Mesendoderm (in vitro differentiated cells): ENCODE data around the gene FMNL2.

Experiments used
- DNase-seq: peaks from one replicate; pipeline ENCODE4 v3.0.0; 2013
- H2AK5ac ChIP-seq: 2 replicates; pipeline ENCODE4 v1.6.1; 2013; ENCODE audit warnings: low read length, inconsistent platforms
- H2BK120ac ChIP-seq: 2 replicates; pipeline ENCODE4 v1.6.1; 2013; ENCODE audit warnings: low read depth, mild to moderate bottlenecking, low read length, moderate library complexity, mixed read lengths
- H2BK15ac ChIP-seq: replicated peaks from 2 replicates; pipeline ENCODE4 v1.6.1; 2013; ENCODE audit warnings: low read depth, mild to moderate bottlenecking, moderate library complexity
- H2BK5ac ChIP-seq: 2 replicates; pipeline ENCODE4 v1.6.1; 2013; ENCODE audit warnings: low read length, inconsistent platforms
- H3K18ac ChIP-seq: 2 replicates; pipeline ENCODE4 v1.6.1; 2013; ENCODE audit warnings: mild to moderate bottlenecking, low read length, mixed read lengths
- H3K23ac ChIP-seq: one replicate; pipeline ENCODE4 v1.6.1; 2013; ENCODE audit warnings: low read length
- H3K27ac ChIP-seq: 2 replicates; pipeline ENCODE4 v1.5.1; 2013; ENCODE audit warnings: low read depth, mild to moderate bottlenecking, inconsistent platforms, low read length, moderate library complexity
- H3K27me3 ChIP-seq: 2 replicates; pipeline ENCODE4 v1.6.1; 2013; ENCODE audit warnings: low read length, control low read depth, mild to moderate bottlenecking, inconsistent platforms; ENCODE audit not compliant: insufficient read depth, poor library complexity
- H3K36me3 ChIP-seq: 2 replicates; pipeline ENCODE4 v1.6.1; 2013; ENCODE audit warnings: low read length, inconsistent platforms; ENCODE audit not compliant: control insufficient read depth, insufficient read depth
- H3K4ac ChIP-seq: one replicate; pipeline ENCODE4 v1.6.1; 2013; ENCODE audit warnings: low read depth, mild to moderate bottlenecking, low read length, moderate library complexity
- H3K4me1 ChIP-seq: 2 replicates; pipeline ENCODE4 v1.6.1; 2013; ENCODE audit warnings: low read depth, low read length, inconsistent platforms; ENCODE audit not compliant: control insufficient read depth
- H3K4me2 ChIP-seq: 2 replicates; pipeline ENCODE4 v1.6.1; 2013; ENCODE audit warnings: low read length
- H3K4me3 ChIP-seq: 2 replicates; pipeline ENCODE4 v1.5.1; 2013; ENCODE audit warnings: mild to moderate bottlenecking, low read length
- H3K56ac ChIP-seq: one replicate; pipeline ENCODE4 v1.6.1; 2013; ENCODE audit warnings: low read length
- H3K79me1 ChIP-seq: 2 replicates; pipeline ENCODE4 v1.6.1; 2013; ENCODE audit warnings: low read length, inconsistent platforms
- H3K79me2 ChIP-seq: 2 replicates; pipeline ENCODE4 v1.6.1; 2013; ENCODE audit warnings: mild to moderate bottlenecking, low read length; ENCODE audit not compliant: control insufficient read depth, insufficient read depth
- H3K9ac ChIP-seq: 2 replicates; pipeline ENCODE4 v1.6.1; 2013; ENCODE audit warnings: low read length, inconsistent platforms
- H4K5ac ChIP-seq: one replicate; pipeline ENCODE4 v1.6.1; 2013; ENCODE audit warnings: low read length
- H4K8ac ChIP-seq: one replicate; pipeline ENCODE4 v1.6.1; 2013; ENCODE audit warnings: low read depth, mild to moderate bottlenecking, control low read depth, low read length, moderate library complexity
- WGBS: extraction: QIAGEN DNeasy Blood & Tissue Kit; methylation state at CpG from one replicate; pipeline ENCODE4 v1.1.7; 2013; ENCODE audit warnings: low lambda C conversion rate, missing lambda C conversion rate; ENCODE audit not compliant: insufficient coverage; ENCODE audit errors: extremely low coverage; 5-methylcytosine and 5-hydroxymethylcytosine counted together

The FMNL2 gene

GRCh38 chr2:152359573-152360363 is 24.8 kb downstream of the FMNL2 start:
- no peak overlapping the region for H2BK120ac ChIP-seq

DNA sequence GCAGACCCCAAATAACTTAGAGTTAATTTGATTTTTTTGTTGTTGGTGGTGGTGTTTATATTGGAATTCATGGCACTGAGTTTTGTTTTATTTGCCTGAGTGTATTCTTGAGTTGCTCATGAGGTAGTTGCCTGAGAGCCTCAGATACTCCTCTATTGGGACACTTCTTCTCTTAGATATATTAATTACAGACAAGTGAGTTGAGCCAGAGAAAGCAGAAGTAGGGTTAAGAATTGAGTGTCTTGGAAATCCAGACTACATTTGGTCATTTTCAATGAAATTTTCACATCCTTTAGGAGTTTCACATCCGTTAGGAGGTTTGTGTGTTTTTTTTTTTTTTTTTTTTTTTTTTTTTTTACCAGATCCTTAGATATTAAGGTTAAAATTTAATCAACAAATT is 29.0 kb downstream of the FMNL2 start:
- no peak for DNase-seq
- Histone ChIP-seq H3K4me1 (peaks cover 4% of the 10 kb centered on the region), H2BK15ac (no peak overlapping the region), H3K56ac (no peak overlapping the region), H2BK120ac (no peak overlapping the region), H3K79me1 (peaks cover 11% of the 10 kb centered on the region), H3K9ac (no peak overlapping the region), H3K27ac (no peak overlapping the region), H2BK5ac (no peak overlapping the region), H3K36me3 (no peaks in the 10 kb centered on the region), H3K18ac (no peak overlapping the region), H3K27me3 (no peaks in the 10 kb centered on the region), H2AK5ac (no peak overlapping the region), H4K5ac (no peak overlapping the region), H3K79me2 (peaks cover 17% of the 10 kb centered on the region), H3K4ac (no peak overlapping the region), H3K4me3 (no peak overlapping the region), H3K23ac (no peak overlapping the region), H3K4me2 (no peak overlapping the region), H4K8ac (no peak overlapping the region)
- WGBS = no CpG with 5 or more reads among the region's 1 CpG

More at GRCh38 chr2:152359573-152360363, 24.8 kb downstream of the FMNL2 start:
- no peak overlapping the region for H2BK15ac ChIP-seq
- H3K18ac ChIP-seq = no peak overlapping the region
- no peaks in the 10 kb centered on the region for H3K4me1 ChIP-seq
- H3K4ac ChIP-seq = no peak overlapping the region
- no peak for DNase-seq
- no peaks in the 10 kb centered on the region for H3K36me3 ChIP-seq
- no peak overlapping the region for H2BK5ac ChIP-seq
- H3K56ac ChIP-seq = no peak overlapping the region
- no peak overlapping the region for H3K4me2 ChIP-seq
- no peak overlapping the region for H3K9ac ChIP-seq
- no peak overlapping the region for H4K8ac ChIP-seq
- no peak overlapping the region for H3K23ac ChIP-seq
- no peak overlapping the region for H2AK5ac ChIP-seq
- no peak overlapping the region for H3K4me3 ChIP-seq
- no peaks in the 10 kb centered on the region for H3K27me3 ChIP-seq
- H3K79me1 ChIP-seq = peaks cover 8% of the 10 kb centered on the region
- H3K79me2 ChIP-seq = peaks cover 6% of the 10 kb centered on the region
- no CpG with 5 or more reads among the region's 6 CpGs for WGBS
- no peak overlapping the region for H4K5ac ChIP-seq
- H3K27ac ChIP-seq = no peak overlapping the region

- peaks cover 29% of the 10 kb centered on the region for H3K79me2 ChIP-seq
- no CpG with 5 or more reads among the region's 9 CpGs for WGBS
- no peak overlapping the region for H3K23ac ChIP-seq
- no peak overlapping the region for H3K4me2 ChIP-seq
- no peaks in the 10 kb centered on the region for H3K27me3 ChIP-seq
- no peak overlapping the region for H4K5ac ChIP-seq
- H3K27ac ChIP-seq = no peak overlapping the region
- H3K18ac ChIP-seq = no peak overlapping the region
- H3K4me1 ChIP-seq = peaks cover 7% of the 10 kb centered on the region
- no peak overlapping the region for H3K9ac ChIP-seq
- H2BK15ac ChIP-seq = no peak overlapping the region
- no peak overlapping the region for H3K4ac ChIP-seq
- H3K56ac ChIP-seq = no peak overlapping the region
- no peak overlapping the region for H2BK5ac ChIP-seq
- H2BK120ac ChIP-seq = no peak overlapping the region
- no peak overlapping the region for H2AK5ac ChIP-seq
- H3K79me1 ChIP-seq = peaks cover 18% of the 10 kb centered on the region
- no peak overlapping the region for H4K8ac ChIP-seq
- H3K36me3 ChIP-seq = no peaks in the 10 kb centered on the region
- no peak overlapping the region for H3K4me3 ChIP-seq
- no peak for DNase-seq
Observed at GRCh38 chr2:152367547-152368390, 32.8 kb downstream of the FMNL2 start.

- H3K36me3 ChIP-seq = no peaks in the 10 kb centered on the region
- peak overlapping the region; percentile 39 for H3K18ac ChIP-seq
- H3K9ac ChIP-seq = no peak overlapping the region
- no peak overlapping the region for H2AK5ac ChIP-seq
- no peak overlapping the region for H3K4me2 ChIP-seq
- H3K56ac ChIP-seq = no peak overlapping the region
- H3K4me1 ChIP-seq = peaks cover 7% of the 10 kb centered on the region
- H2BK15ac ChIP-seq = no peak overlapping the region
- no peak overlapping the region for H3K23ac ChIP-seq
- H3K79me2 ChIP-seq = peaks cover 33% of the 10 kb centered on the region
- H3K4me3 ChIP-seq = no peak overlapping the region
- H3K27ac ChIP-seq = no peak overlapping the region
- no peak overlapping the region for H2BK120ac ChIP-seq
- H2BK5ac ChIP-seq = no peak overlapping the region
- no CpG with 5 or more reads among the region's 5 CpGs for WGBS
- DNase-seq = peak; percentile 45
- H3K4ac ChIP-seq = no peak overlapping the region
- no peak overlapping the region for H4K5ac ChIP-seq
- peaks cover 20% of the 10 kb centered on the region for H3K79me1 ChIP-seq
- H4K8ac ChIP-seq = no peak overlapping the region
- no peaks in the 10 kb centered on the region for H3K27me3 ChIP-seq
Observed at GRCh38 chr2:152369176-152369860, 34.3 kb downstream of the FMNL2 start.

DNA sequence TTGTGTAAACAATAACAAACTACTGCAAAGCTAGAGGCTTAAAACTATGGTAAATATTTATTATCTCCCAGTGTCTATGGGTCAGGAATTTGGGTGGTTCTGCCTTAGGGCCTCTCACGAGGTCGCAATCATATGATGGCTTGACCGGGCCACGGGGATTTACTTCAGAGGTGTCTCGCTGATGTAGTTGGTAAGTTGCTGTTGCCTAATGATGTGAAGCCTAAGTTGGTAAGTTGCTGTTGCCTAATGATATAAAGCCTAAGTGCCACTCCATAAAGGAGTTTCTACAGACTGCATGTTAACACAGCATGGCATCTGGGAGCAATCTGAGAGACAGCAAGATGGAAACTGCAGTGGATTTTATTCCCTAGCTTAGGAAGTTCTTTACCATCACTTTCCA is 35.8 kb downstream of the FMNL2 start:
- no peak overlapping the region for H2BK15ac ChIP-seq
- H3K23ac ChIP-seq = no peak overlapping the region
- no peak overlapping the region for H4K8ac ChIP-seq
- no peak overlapping the region for H3K27ac ChIP-seq
- H3K4me1 ChIP-seq = peaks cover 7% of the 10 kb centered on the region
- peak; percentile 26 for DNase-seq
- H3K18ac ChIP-seq = no peak overlapping the region
- H3K27me3 ChIP-seq = no peaks in the 10 kb centered on the region
- WGBS = no CpG with 5 or more reads among the region's 5 CpGs
- H3K4me2 ChIP-seq = no peak overlapping the region
- H4K5ac ChIP-seq = no peak overlapping the region
- H3K79me1 ChIP-seq = peaks cover 19% of the 10 kb centered on the region
- H3K79me2 ChIP-seq = peaks cover 34% of the 10 kb centered on the region
- H3K36me3 ChIP-seq = no peaks in the 10 kb centered on the region
- no peak overlapping the region for H2AK5ac ChIP-seq
- H3K4me3 ChIP-seq = no peak overlapping the region
- no peak overlapping the region for H3K56ac ChIP-seq
- H2BK5ac ChIP-seq = no peak overlapping the region
- H2BK120ac ChIP-seq = no peak overlapping the region
- no peak overlapping the region for H3K4ac ChIP-seq
- H3K9ac ChIP-seq = no peak overlapping the region
